Nephron progenitor cell (in vitro differentiated cells): ENCODE data around the gene CPTP.
A peak's percentile ranks its signal among the peaks of the same experiment; 100 is the strongest.

Experiments used
- DNase-seq: peaks from one replicate; pipeline ENCODE4 v3.0.0; 2021
- H3K27ac Mint-ChIP-seq: 2 replicates; pipeline ENCODE4 v1.8.0; 2021; ENCODE audit warnings: mild to moderate bottlenecking, moderate library complexity, mixed read lengths
- H3K27me3 Mint-ChIP-seq: 2 replicates; pipeline ENCODE4 v1.8.0; 2021; ENCODE audit warnings: mild to moderate bottlenecking, low read depth, mixed read lengths; ENCODE audit not compliant: poor library complexity
- H3K36me3 Mint-ChIP-seq: 2 replicates; pipeline ENCODE4 v1.8.0; 2021; ENCODE audit warnings: low read depth, mixed read lengths
- H3K4me1 Mint-ChIP-seq: 2 replicates; pipeline ENCODE4 v1.8.0; 2021; ENCODE audit warnings: mixed read lengths
- H3K4me3 Mint-ChIP-seq: 2 replicates; pipeline ENCODE4 v1.8.0; 2021; ENCODE audit warnings: mild to moderate bottlenecking, moderate library complexity, mixed read lengths
- H3K9me3 Mint-ChIP-seq: 2 replicates; pipeline ENCODE4 v1.8.0; 2021; ENCODE audit warnings: mild to moderate bottlenecking, moderate library complexity, mixed read lengths
- TF ChIP-seq, protein P1 (sequence below): fragments of 200-600 bp; sonication (generic); IDR thresholded peaks from 2 replicates; pipeline ENCODE4 v1.5.0; 2021; ENCODE audit warnings: antibody characterized with exemption

CPTP gene

GRCh38 chr1:1374929-1375662 is 50.5 kb downstream of the CPTP start, which contains the start of gene AURKAIP1:
AURKAIP1 (minus strand) TSS chr1:1375207; CDS start chr1:1374756, 451 bp downstream.
- peak; percentile 97 for DNase-seq
- H3K9me3 Mint-ChIP-seq = no peaks in the 10 kb centered on the region
- H3K36me3 Mint-ChIP-seq = no peaks in the 10 kb centered on the region
- peak within 1 kb of the TSS; percentile 98 for H3K27ac Mint-ChIP-seq
- H3K27me3 Mint-ChIP-seq = no peaks in the 10 kb centered on the region
- H3K4me3 Mint-ChIP-seq = peak within 1 kb of the TSS; percentile 89
- peaks cover 20% of the 10 kb centered on the region for H3K4me1 Mint-ChIP-seq
- TF ChIP-seq, protein P1, sequence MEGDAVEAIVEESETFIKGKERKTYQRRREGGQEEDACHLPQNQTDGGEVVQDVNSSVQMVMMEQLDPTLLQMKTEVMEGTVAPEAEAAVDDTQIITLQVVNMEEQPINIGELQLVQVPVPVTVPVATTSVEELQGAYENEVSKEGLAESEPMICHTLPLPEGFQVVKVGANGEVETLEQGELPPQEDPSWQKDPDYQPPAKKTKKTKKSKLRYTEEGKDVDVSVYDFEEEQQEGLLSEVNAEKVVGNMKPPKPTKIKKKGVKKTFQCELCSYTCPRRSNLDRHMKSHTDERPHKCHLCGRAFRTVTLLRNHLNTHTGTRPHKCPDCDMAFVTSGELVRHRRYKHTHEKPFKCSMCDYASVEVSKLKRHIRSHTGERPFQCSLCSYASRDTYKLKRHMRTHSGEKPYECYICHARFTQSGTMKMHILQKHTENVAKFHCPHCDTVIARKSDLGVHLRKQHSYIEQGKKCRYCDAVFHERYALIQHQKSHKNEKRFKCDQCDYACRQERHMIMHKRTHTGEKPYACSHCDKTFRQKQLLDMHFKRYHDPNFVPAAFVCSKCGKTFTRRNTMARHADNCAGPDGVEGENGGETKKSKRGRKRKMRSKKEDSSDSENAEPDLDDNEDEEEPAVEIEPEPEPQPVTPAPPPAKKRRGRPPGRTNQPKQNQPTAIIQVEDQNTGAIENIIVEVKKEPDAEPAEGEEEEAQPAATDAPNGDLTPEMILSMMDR = no peak

DNA sequence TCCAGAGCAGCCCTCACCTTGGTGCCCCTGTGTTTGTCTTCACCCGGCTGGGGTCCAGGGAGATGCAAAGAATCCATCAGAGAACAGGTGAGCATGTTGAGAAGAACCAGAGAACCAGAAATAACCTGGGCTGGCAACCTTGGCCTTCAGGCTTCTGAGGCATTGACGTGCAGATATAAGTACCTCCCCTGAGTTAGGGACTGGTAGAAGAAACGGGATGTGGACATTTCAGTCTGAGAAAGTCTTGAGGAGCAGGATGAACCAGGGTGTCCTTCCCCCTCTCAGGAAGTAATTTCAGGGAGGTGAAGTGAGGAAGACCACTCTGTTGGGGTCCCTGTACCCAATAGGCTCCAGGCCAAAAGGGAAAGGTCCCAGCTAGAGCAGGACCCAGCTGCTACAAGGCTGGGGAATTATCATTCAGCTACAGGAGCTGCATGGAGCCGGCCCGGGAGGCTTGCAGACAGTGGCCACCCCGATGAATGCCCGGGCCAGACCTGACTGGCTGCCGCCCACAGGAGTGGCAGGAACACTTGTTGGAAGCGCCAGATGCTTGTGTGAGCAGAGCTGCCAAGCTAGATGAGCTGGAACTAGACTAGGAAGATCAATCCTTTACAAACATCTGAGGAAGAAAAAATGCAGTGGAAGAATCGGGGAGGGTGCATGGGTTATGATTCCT is 52.1 kb downstream of the CPTP start:
- H3K36me3 Mint-ChIP-seq = no peaks in the 10 kb centered on the region
- DNase-seq = no peak
- peaks cover 20% of the 10 kb centered on the region for H3K4me1 Mint-ChIP-seq
- no peaks in the 10 kb centered on the region for H3K27me3 Mint-ChIP-seq
- peak overlapping the region; percentile 89 for H3K4me3 Mint-ChIP-seq
- H3K9me3 Mint-ChIP-seq = no peaks in the 10 kb centered on the region
- TF ChIP-seq, protein P1 = no peak
- H3K27ac Mint-ChIP-seq = peak overlapping the region; percentile 75

DNA sequence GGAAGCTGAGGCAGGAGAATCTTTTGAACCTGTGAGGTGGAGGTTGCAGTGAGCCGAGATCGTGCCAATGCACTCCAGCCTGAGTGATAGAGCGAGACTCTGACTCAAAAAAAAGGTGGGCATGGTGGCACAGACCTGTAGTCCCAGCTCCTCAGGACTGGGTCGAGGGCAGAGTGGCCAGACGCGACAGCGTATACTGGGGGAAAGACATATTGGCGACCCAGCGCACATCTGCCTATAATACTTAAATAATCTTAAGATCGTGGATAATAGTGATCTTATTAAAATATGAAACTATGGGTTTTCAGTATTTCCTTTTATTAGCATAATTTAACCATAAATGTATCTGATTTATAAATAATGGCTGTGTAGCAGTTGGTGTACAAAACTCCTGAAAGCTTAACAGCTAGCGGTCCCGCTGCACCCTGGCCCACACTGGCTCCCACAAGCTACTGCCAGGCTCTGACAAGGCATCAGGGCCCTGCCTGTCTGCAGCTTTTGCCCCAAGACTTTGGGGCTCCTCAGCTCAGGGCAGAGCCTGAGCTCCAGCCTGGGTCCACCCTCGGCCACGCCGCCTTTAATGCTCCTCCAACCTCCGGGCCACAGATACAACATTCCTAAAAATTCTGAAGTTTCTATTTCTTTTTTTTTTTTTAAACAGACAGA is 53.1 kb downstream of the CPTP start:
- Mint-ChIP-seq H3K9me3 (no peaks in the 10 kb centered on the region), H3K4me1 (peaks cover 15% of the 10 kb centered on the region), H3K4me3 (no peak overlapping the region), H3K36me3 (no peaks in the 10 kb centered on the region), H3K27me3 (peaks cover under 1% of the 10 kb centered on the region), H3K27ac (no peak overlapping the region)
- DNase-seq = no peak
- TF ChIP-seq, protein P1 = no peak
